ENCODE measurements around the gene IKZF1.

Gene IKZF1

DNA sequence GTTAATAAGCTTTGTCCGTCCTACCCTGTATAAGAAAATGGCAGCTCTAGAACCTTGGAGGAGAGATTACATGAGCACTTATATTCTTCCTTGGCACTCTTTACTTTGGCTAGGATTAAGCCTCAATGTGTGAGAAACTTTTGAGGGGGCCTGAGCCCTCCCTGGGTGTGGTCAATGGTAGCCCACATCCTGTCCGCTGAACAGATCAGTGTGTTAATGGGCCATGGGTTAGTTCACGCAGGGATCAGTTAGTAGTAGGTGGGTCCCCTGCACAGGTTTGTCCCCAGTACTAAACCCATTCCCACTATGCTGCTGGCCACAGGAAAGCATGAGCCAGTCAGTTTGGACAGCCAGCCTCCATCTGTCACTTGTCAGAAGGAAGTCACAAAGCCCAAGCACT is 20.2 kb upstream of the IKZF1 start:
- DNase-seq: peak; percentile 18

DNA sequence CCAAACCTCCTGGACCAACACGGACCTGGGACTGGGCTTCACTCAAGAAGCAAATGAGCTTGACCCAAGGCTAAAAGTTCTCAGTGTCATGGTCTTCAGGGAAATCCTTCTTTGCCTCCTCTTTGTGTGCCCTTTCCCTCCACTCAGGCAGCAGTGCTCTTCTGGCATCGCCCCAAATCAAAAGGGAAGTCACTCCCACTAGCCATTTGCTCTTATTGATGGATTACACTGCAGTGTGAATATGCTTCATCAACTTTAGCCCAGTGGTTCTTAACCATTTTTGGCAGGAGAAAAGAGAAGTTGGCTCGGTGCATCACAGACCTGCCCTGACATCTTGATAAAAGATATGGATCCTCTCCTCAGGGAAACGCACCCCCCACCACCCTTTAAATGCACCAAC is 19.2 kb upstream of the IKZF1 start:
- peak; percentile 47 for DNase-seq

DNA sequence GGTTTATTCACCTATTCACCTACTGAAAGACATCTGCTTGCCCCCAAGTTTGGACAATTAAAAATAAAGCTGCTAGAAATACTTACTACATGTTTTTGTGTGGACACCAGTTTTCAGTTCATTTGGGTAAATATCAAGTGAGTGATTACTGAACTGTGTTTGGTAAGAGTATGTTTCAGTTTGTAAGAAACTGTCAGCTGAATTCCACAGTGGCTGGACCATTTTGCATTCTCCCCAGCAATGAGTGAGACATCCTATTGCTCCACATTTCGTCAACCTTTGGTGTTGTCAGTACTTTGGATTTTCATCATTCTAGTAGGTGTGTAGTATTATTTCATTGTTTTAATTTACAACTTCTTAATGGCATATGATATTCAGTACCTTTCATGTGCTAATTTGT is 17.4 kb upstream of the IKZF1 start:
- no peak for DNase-seq

DNA sequence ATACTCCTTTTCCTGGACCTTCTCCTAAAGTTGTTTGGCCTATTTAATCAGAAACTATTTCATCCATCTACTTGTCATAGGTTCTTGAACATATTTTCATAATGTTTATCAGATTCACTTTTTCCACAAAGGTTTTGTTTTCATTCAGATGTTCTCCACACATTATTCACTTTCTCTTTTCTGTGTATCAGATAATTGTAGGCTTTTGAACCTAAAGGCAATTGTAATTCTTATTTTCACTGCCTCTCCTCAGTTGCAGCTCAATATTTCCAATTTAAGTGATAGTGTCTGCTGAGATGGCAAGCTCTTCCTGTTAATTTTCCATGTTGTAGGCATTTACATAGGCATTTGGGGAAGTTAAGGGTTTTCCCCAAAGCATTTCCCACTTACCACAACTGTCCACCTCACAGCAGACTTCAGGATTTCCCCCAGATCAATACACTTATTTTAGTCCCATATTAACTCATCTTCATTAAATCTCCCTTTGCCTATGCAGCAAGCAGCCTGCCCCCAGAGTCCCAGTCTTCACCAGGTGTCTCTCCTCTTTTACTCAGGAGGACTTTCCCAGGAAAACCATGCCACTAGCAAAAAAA is 12.3 kb upstream of the IKZF1 start:
- no peak for DNase-seq

DNA sequence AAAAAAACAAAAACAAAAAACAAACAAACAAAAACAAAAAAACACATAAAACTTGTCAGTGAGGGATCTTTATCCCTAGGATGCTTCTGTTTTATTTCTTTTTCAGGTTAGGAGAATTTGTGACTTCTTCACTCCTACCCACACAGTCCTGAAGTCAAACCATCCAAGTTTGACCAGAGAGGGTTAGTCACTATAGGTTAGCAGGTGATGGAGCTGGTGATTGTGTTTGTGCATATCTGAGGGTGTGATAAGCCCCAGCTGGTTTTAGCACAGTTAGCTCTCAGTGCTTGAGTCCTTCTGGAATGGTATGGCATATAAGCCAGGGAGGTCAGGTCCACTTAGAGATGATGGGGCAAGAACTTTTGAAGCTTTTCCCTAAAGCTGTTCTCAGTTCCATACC is 11.8 kb upstream of the IKZF1 start:
- no peak for DNase-seq

DNA sequence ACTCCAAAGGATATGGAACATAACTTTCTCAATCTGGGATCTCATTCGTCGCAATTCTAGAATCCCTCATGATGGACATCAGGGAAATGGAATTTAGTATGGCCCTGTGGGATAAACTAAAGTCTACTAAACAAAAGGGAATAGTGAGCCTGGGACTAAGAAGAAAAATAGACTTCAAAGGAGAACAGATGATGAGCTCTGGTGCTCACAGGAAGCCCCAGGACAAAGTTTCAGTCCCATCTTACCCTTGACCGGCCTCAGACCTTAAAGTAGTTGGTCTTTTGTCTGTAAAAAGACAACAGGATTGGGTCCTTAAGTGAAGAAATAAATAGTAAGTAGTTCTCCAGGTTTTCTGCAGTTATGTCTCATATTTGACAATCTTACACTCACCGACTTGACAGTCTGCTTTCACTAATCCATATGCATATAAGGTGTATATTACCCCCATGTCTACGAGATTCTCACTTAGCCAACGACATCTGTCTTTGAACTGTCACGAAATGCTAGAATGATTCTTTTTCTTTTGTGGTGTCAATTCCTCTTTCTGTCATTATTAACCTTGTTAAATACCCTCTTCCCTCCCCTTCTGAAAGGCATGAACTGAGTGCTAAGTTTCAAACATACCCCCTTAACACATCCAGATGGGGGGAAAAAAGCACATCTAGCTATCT is 10.9 kb upstream of the IKZF1 start:
- no peak for DNase-seq

DNA sequence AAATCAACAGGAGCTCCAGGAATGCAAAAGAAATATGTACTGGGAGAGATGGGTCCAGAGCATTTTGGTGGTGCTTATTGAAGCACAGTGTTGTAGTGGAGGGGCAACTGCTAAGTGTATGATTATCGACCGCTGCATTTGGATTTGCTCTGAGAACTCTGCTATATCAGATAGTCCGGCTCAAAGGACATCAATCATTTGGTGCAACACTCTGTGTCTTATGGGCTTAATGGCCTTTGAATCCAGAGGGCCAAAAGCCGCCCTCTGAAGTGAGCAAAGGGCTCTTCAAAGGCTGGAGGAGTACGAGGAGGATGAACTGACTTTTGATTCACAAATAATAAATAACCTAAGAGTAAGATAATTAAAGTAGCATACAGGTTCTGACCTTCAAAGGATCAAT is 9.4 kb upstream of the IKZF1 start:
- no peak for DNase-seq

DNA sequence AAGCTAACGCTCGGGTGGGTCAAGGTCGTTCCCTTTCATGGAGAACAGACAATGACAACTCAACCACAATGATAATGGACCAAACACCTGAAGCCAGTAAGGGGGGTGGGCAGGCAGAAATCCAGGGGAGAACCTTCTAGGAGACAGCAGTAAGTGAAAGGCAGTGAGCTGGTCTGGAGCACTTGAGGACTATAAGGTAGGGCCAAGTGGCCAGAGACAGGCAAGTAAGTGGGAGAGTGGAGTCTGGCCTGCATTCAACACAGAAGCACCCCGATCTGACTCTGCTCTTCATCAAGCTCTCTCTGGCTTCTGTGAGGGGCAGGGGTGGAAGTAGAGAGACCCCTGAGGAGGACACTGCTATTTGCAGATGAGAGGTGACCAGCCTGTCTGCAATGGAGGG is 7.7 kb upstream of the IKZF1 start:
- no peak for DNase-seq

DNA sequence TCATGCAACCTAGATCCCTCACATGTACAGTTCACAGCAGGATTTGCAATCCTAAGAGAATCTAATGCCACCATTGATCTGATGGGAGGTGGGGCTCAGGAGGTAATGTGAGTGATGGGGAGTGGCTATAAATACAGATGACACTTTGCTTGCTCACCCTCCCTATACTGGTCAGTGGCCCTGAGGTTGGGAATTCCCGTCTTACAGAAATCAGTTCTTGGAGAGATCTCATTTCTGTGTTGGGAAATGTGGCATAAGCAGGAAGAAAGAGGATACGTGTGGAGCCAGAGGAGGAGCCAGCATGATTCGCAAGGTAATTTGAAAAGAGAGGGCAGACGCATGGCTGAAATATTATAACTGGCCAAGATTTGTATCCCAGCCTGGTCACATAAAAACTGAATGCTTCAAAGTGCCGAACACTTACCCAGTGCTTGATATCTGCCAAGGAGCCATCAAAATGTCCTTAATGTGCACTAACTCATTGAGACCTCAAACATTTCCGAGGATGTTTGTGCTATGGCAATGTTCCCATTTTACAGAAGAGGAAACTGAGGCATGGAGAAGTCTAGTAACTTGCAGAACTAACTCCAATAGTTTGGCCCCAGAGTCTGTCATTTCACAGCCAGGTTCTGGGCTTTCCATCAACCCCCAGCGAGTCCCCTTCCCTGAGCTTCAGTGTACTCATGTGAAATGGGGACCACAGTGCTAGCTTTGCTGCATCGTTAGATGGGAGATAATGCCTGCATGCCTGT is 5.5 kb upstream of the IKZF1 start:
- DNase-seq: no peak

DNA sequence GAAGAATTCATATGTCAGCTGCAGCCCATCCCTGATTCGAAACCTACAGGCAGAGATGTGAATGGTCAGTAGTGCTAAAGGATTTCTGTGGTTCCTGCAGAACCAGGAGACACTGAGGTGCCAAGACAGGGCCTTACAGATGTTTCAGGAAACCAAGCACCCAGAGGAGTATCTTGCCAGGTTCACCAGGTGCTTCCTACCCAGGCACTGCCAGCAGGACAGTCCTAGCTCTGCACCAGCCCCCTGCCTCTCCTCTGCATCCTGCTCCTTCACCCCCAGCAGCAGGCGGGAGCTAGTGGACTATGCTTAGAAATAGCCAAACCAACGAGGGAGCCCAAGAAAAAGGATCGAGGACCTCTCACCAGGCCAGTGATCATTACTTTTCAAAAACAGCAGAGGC is 4.2 kb upstream of the IKZF1 start:
- DNase-seq: no peak

DNA sequence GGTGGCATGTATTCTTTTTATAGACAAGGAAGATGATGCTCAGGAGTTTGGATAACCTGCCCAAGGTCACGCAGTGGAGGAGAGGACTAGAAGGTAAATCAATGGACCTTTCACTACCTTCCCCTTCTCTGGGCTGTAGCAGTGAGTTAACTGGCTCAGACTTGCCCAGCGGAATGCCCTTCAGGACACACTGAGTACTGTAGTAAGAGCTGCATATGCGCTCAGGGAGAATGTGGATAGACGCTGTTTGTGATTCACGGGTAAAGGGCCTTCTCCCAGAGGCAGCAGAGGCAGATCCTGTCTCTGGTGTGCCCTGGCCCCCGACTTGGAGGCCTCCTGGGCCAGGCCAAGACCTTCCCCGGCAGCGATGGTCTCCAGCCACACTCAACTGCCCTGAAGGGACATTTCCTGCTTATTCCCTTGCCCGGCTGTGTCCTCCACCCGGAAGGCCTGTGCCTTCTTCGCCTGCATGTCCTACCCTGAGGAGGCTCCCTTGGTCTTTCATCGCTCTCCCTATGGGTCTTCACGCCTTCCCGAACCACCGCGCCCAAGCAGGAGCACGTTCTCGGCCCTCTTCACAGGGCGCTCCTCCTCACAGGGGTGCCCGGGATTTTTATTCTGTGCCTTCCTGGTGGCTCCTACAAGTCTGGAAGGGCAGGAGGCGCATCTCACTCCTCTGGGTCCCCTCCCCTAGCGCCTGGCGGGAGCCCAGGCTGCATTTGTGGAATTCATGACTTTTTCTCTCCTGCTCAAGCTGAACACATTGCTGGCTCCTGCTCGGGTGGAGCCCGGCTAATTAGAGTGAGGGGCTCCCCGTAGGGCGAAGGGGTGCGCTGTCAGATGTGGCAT is 1.8 kb upstream of the IKZF1 start:
- DNase-seq: no peak

DNA sequence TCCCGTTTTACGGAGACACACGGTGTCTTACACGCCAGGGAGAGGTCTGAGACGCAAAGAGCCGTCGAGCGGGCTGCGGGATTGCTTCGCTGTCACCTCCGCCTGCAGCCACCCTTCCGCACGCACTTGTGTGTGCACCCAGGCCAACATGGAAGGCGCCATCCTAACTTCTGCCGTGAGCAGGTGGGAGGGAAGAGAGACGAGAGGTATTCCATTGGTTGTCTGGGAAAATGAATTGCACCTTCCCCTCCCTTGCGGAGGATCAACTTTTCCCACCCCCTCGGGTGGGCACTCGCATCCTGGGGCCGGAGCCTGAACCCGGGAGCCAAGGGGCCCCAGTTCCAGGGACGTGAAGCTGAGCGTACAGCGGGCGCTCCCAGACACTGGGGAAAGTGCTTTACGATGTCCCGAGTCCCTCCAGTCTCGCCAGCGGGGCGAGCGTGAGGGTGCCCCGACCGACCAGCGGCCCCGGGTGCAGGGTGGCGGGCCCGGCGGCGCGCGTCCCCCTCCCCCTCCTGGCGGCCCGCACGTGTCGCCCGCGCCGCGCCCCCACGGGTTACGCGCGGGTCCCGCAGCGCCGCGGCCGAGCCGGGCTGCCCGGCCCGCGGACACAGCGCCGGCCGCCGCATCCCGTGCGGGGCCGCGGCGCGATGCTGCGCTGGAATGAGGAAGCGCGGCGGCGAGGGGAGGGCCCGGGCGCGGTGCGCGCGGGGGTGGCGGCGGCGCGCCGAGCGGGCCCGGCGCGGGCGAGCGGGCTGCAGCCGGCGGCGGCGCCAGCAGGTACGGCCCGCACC is 984 bp upstream of the IKZF1 start:
- no peak for DNase-seq

DNA sequence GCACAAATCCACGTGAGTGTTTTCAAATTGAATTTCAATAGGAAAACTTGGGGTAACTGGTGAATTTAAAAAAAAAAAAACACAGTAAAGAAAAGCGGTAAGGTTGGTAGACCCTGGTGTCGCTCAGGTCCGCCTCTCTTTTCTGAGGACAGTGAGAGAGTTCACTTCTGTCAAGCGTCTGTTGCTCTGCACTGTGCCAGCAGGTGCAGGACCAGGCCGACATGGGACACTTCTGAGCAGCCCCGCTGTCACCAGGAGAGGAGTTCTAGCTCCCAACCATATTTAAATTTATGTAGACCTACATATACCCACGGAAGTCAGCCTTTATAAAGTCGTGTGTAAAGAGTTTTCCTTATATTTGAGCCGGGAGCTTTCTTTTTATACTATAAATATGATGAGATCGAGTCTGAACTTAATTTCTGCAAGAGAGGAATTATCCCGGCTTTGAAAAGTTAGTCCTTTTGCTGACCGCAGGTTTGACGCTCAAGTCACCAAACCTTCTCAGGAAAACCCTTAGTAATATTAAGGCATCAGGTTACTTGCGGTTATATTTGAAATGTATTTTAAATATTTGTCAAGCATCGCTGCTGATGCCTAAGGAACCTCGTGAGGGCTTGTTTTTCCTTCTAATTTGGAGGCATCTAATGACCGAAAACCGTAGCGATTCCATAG is 531 bp downstream of the IKZF1 start:
- DNase-seq: peak; percentile 84

DNA sequence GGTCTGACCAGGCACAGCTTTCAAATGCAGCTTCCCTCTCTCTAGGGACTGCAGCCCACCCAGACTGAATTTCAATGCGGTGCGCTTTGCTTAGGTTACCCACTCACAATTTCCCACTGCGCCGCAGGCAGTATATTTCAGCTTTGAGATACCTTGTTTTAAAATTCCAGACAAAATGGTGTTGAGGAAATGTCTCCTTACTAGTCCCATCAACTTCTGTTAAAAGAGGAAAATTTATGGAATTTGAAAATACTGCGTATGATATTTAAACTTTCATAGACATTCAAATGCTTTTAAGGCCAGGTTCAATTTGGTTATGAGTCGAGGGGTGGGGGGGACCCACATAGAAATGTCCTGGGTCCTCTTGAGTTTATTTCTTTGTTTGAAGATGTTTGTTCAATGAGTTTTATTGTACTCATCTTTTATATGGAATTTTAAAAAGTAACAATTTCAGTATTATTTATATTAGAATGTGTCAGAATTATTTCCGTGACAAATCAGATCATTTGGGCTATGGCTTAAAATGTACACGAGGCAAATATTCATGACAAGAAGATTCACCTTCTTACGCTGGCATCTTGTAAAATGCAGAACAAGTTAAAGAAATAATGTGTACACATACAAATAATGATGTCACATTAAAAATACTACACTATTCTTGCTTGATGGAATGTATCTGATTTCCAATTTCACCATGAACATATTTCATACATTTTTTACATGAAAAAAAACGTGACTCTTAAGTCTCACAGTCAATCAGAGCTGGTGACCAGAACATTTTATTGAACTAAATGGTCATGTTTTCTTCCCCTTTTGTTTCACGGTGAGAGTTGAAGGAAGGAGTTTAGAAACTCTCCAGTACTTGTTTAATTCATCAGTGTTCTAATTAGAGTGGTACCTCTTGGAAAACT is 1.3 kb downstream of the IKZF1 start:
- peak; percentile 41 for DNase-seq

DNA sequence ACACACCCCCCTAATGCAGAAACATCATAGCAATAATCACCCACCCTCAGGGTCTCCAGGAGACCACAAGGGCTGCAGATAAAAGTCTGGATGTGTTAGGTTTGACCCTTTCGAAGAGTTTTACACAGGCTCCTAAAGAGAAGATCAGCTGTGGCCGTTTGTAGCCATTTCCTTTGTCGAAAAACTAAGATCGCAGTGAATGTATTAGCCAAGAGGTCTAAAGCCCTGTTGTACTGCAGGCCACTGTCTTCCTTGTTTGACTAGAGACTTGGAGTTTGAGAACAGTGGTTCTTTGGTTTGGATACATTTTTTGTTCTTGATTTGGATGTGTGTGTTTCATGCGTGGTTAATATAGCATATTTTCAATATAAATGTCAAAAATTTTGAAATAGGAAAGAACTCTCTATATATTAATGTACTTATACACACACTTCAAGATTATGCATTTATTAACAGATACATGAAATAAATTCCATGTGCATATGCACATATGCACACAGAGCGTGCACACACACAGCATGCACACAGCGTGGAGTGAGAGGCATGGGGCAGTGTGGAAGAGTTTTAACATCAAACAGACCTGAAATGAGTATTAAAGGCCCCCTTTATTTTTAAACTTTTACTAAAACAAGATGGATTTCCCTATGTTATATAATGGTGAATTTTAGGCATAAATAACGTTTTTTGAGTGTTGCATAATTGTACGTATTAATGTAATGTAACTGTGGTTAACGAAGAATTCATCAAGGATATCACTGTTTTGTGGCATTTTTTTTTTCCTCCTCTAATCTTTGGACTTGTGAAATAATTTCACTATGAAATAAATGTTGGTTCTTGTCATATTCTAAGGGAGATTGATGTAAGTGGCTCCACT is 2.2 kb downstream of the IKZF1 start:
- DNase-seq: peak; percentile 74

DNA sequence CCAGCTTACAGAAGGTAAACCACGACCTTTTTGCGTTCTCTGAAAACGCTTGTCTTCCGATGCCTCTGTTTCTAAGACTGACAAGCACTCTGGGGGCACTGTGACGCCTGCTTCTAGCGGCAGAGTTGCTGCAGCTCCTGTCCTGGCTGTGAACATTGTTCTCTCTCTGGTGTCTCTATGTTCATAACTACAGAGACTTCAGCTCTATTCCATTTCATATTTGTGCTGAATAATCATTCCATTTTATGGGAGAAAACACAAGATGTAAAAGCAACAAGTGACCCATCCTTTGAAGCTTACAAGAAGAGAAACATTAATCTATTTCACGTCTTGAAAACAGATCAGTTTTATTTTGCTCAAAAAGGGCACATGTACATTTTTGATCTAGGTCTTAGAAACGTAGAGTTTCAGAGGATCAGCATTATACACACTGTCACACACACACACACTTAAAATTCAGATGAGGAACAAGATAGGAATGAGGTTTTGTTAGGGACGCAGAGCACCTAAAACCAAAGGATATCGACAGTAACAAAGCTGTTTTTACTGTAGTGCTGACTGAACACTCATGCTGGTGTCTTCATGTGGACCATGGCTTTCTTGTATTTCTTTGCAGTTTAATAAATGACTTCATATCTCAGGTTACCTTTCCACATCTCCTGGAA is 3.0 kb downstream of the IKZF1 start:
- DNase-seq: peak; percentile 88

DNA sequence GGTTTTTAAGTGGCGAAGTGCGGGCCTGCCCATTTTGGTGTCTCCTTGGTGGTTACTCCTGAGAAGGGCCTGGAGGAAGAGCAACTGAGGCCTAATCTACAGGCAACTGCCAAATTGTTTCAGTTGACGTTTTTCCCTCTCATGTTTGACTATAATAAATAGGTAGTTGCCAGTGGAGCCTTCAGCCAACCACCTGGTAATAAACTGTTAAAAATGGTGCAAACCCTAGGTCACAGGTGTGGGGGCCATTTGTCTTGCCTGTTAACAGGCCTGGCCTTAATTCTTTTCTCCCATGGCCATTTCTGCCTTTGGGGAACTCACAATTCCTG is 3.7 kb downstream of the IKZF1 start:
- peak; percentile 45 for DNase-seq

DNA sequence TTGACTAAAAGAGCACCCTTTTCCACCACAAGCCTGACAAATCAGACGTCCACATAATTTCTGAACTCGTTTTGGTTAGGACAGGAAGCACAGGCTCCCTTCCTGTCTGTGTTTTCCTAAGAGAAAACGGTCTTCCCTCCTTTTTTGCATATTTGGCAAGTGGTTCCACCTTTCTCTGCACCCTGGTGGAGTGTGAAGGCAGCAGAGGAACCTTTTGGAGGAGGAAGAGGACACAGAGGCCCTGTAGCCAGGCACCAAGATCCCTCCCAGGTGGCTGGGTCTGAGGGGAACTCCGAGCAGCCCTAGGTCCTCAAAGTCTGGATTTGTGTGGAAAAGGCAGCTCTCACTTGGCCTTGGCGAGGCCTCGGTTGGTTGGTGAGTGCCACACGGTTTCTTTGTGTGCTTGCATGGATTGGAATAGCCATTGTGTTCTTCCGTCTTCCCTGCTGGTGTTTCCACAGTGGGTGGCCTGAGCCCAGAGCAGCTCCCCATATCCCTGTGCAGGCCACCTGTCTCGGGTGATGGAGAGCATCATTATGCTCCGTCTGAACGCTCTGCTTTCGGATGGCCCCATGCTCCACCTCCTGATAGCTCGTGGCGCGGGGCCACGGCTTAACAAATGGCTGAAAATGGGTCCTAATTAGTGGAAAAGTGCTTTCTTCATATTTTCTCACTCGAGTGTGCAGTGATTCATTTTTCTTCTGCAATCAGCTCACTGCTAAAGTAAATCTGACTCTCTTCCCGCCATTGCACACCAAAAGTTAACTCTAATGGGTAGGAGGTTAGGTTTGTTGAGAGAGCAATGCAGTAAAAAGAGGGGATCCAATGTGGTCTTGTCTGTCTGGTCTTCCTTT is 4.2 kb downstream of the IKZF1 start:
- peak; percentile 52 for DNase-seq
